NB4 (cell line): Measurements from ENCODE around the gene SH2D4B.

ENCODE experiments used
- DNase-seq: peaks from one replicate; pipeline ENCODE4 v3.0.0; 2010; ENCODE audit warnings: low read depth
- H3K4me3 ChIP-seq: one replicate; pipeline ENCODE4 v1.5.1; 2011; ENCODE audit warnings: mild to moderate bottlenecking, low read depth, low read length, moderate library complexity
- MYC ChIP-seq: IDR thresholded peaks from 2 replicates; pipeline ENCODE4 v1.6.1; 2011; ENCODE audit warnings: low read depth, low read length
- POLR2A ChIP-seq: IDR thresholded peaks from 2 replicates; pipeline ENCODE4 v1.6.1; 2011; ENCODE audit warnings: mild to moderate bottlenecking; ENCODE audit not compliant: insufficient read length; ENCODE audit errors: extremely low read depth
- TF ChIP-seq, protein P1 (sequence below): IDR thresholded peaks from one replicate; pipeline ENCODE4 v1.5.1; 2012; ENCODE audit warnings: low read depth, low read length
- TF ChIP-seq, protein P2 (sequence below): IDR thresholded peaks from 2 replicates; pipeline ENCODE4 v1.6.1; 2011; ENCODE audit warnings: low read depth, low read length

The SH2D4B gene

GRCh38 chr10:80538481-80539185 is 931 bp downstream of the SH2D4B start:
- TF ChIP-seq POLR2A (no peak), MYC (no peak)
- TF ChIP-seq, protein P1, sequence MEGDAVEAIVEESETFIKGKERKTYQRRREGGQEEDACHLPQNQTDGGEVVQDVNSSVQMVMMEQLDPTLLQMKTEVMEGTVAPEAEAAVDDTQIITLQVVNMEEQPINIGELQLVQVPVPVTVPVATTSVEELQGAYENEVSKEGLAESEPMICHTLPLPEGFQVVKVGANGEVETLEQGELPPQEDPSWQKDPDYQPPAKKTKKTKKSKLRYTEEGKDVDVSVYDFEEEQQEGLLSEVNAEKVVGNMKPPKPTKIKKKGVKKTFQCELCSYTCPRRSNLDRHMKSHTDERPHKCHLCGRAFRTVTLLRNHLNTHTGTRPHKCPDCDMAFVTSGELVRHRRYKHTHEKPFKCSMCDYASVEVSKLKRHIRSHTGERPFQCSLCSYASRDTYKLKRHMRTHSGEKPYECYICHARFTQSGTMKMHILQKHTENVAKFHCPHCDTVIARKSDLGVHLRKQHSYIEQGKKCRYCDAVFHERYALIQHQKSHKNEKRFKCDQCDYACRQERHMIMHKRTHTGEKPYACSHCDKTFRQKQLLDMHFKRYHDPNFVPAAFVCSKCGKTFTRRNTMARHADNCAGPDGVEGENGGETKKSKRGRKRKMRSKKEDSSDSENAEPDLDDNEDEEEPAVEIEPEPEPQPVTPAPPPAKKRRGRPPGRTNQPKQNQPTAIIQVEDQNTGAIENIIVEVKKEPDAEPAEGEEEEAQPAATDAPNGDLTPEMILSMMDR, result no peak
- TF ChIP-seq, protein P2, sequence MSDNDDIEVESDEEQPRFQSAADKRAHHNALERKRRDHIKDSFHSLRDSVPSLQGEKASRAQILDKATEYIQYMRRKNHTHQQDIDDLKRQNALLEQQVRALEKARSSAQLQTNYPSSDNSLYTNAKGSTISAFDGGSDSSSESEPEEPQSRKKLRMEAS, result no peak
- DNase-seq, result no peak
- no peak overlapping the region for H3K4me3 ChIP-seq

DNA sequence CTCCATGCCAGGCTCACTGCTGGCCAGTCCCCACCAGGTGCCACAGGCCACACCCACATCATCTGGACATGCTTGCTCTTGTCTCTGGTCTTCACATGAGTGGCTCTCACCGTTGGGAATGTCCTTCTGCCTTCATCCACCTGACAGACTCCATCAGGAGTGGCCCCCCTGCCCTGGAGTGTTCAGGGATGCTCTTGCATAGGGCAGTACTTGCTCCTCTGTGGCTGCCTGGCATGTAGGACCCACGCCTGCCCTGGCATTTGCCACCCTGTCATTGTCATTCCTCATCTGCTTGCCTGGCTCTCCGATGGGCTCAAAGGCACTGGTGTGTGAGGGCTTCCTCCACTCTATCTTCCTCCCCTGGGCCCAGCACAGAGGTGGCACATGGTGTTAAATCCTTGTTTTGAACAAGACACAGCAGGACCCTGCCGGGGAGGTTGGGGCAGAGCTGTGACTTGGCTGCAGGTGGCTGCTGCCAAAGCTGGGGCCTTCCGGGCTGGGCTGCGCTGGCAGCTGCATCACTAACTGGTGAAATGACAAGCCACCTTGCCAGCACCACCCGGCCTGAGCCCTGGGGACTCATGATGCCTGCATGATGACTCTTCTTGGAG is 1.8 kb downstream of the SH2D4B start:
- DNase-seq, result no peak

GRCh38 chr10:80540136-80540535 is 2.4 kb downstream of the SH2D4B start:
- no peak overlapping the region for H3K4me3 ChIP-seq
- TF ChIP-seq, protein P1, result no peak
- TF ChIP-seq MYC (no peak), POLR2A (no peak)
- TF ChIP-seq, protein P2, result no peak
- no peak for DNase-seq

More for the DNA sequence above, 1.8 kb downstream of the SH2D4B start:
- TF ChIP-seq, protein P1, result no peak
- TF ChIP-seq, protein P2, result no peak
- no peak for TF ChIP-seq MYC
- no peak overlapping the region for H3K4me3 ChIP-seq

- TF ChIP-seq, protein P1, result no peak
- TF ChIP-seq MYC, result no peak
- no peak for TF ChIP-seq POLR2A
- TF ChIP-seq, protein P2, result no peak
- no peak for DNase-seq
- no peak overlapping the region for H3K4me3 ChIP-seq
These were observed 2.9 kb downstream of the SH2D4B start for GRCh38 chr10:80540618-80540980.

GRCh38 chr10:80540981-80541750 is 3.5 kb downstream of the SH2D4B start:
- H3K4me3 ChIP-seq, result no peak overlapping the region
- TF ChIP-seq, protein P1, result no peak
- TF ChIP-seq POLR2A (no peak), MYC (no peak; the same call in 1 of the 2 replicates)
- TF ChIP-seq, protein P2, result no peak
- DNase-seq, result peak; percentile 53
